Mesenchymal stem cell (in vitro differentiated cells and primary cell): Measurements from ENCODE around the gene HNRNPH2.
A peak's percentile ranks its signal among the peaks of the same experiment; 100 is the strongest.

Source experiments
- DNase-seq: peaks from one replicate; pipeline ENCODE4 v3.0.0-alpha.2; 2013
- H2AFZ ChIP-seq: one replicate; pipeline ENCODE4 v1.6.1; 2013; ENCODE audit warnings: low read depth, mild to moderate bottlenecking, control low read depth, inconsistent platforms, low read length, moderate library complexity
- H2AK5ac ChIP-seq: 2 replicates; pipeline ENCODE4 v1.6.1; 2013; ENCODE audit warnings: low read length, moderate library complexity, mild to moderate bottlenecking, inconsistent platforms; ENCODE audit not compliant: severe bottlenecking
- H2BK120ac ChIP-seq: one replicate; pipeline ENCODE4 v1.6.1; 2013; ENCODE audit warnings: low read depth, mild to moderate bottlenecking, inconsistent platforms, low read length, moderate library complexity
- H2BK12ac ChIP-seq, 2 experiments: one replicate each; pipeline ENCODE4 v1.6.1; 2013; ENCODE audit warnings: inconsistent platforms in 2 of 2, low read length in 2 of 2, mild to moderate bottlenecking in 2 of 2, moderate library complexity in 2 of 2, control low read depth in 1 of 2
- H2BK15ac ChIP-seq: one replicate; pipeline ENCODE4 v1.6.1; 2013; ENCODE audit warnings: mild to moderate bottlenecking, low read depth, inconsistent platforms; ENCODE audit not compliant: poor library complexity, severe bottlenecking
- H2BK5ac ChIP-seq: 2 replicates; pipeline ENCODE4 v1.6.1; 2013; ENCODE audit warnings: low read depth, mild to moderate bottlenecking, low read length, control low read depth, inconsistent platforms; ENCODE audit not compliant: poor library complexity, severe bottlenecking
- H3K14ac ChIP-seq, 2 experiments: one replicate each; pipeline ENCODE4 v1.6.1; 2013; ENCODE audit warnings: inconsistent platforms in 2 of 2, low read length in 2 of 2, control low read depth in 1 of 2, mild to moderate bottlenecking in 1 of 2, moderate library complexity in 1 of 2
- H3K18ac ChIP-seq, 2 experiments: one replicate each; pipeline ENCODE4 v1.6.1; 2013; ENCODE audit warnings: inconsistent platforms in 2 of 2, low read length in 2 of 2, control low read depth in 1 of 2, low read depth in 1 of 2, mild to moderate bottlenecking in 1 of 2
- H3K23ac ChIP-seq, 2 experiments: one replicate each; pipeline ENCODE4 v1.6.1; 2013; ENCODE audit warnings: inconsistent platforms in 2 of 2, low read length in 2 of 2, mild to moderate bottlenecking in 2 of 2, moderate library complexity in 2 of 2, control low read depth in 1 of 2
- H3K27ac ChIP-seq: 2 replicates; pipeline ENCODE4 v1.5.1; 2013; ENCODE audit warnings: mild to moderate bottlenecking, moderate library complexity, low read length, control low read depth, inconsistent platforms; ENCODE audit not compliant: poor library complexity, severe bottlenecking
- H3K27me3 ChIP-seq, 2 experiments: 2 replicates each; pipeline versions ENCODE4 v1.6.1 to v1.7.0; 2013; ENCODE audit warnings: low read length in 2 of 2, mild to moderate bottlenecking in 2 of 2, moderate library complexity in 2 of 2, control low read depth in 1 of 2, inconsistent platforms in 1 of 2; ENCODE audit not compliant: control insufficient read depth in 1 of 2, insufficient read depth in 1 of 2
- H3K36me3 ChIP-seq, 2 experiments: 2 replicates each; pipeline versions ENCODE4 v1.6.1 to v1.7.0; 2013; ENCODE audit warnings: low read length in 2 of 2, control low read depth in 1 of 2, inconsistent platforms in 1 of 2, low read depth in 1 of 2, mild to moderate bottlenecking in 1 of 2; ENCODE audit not compliant: insufficient read depth in 2 of 2, control insufficient read depth in 1 of 2
- H3K4ac ChIP-seq, 2 experiments: one replicate each; pipeline ENCODE4 v1.6.1; 2013; ENCODE audit warnings: inconsistent platforms in 2 of 2, low read length in 2 of 2, mild to moderate bottlenecking in 2 of 2, moderate library complexity in 2 of 2, control low read depth in 1 of 2, low read depth in 1 of 2
- H3K4me1 ChIP-seq: 2 replicates; pipeline ENCODE4 v1.6.1; 2013; ENCODE audit warnings: low read depth, low read length, control low read depth; ENCODE audit not compliant: control insufficient read depth, insufficient read depth
- H3K4me2 ChIP-seq: 2 replicates; pipeline ENCODE4 v1.6.1; 2013; ENCODE audit warnings: low read length, mild to moderate bottlenecking, inconsistent platforms; ENCODE audit not compliant: poor library complexity, severe bottlenecking
- H3K4me3 ChIP-seq, 2 experiments: 2 replicates each; pipeline versions ENCODE4 v1.5.1 to v1.7.0; 2013; ENCODE audit warnings: low read length in 2 of 2, mild to moderate bottlenecking in 2 of 2, control low read depth in 1 of 2, low read depth in 1 of 2; ENCODE audit not compliant: insufficient read depth in 1 of 2
- H3K79me1 ChIP-seq: replicated peaks from 2 replicates; pipeline ENCODE4 v1.6.1; 2013; ENCODE audit warnings: mild to moderate bottlenecking, control low read depth, low read length, inconsistent platforms; ENCODE audit not compliant: poor library complexity, severe bottlenecking
- H3K9ac ChIP-seq: 2 replicates; pipeline ENCODE4 v1.7.0; 2013; ENCODE audit warnings: mild to moderate bottlenecking, low read length, moderate library complexity
- H3K9me3 ChIP-seq: 2 replicates; pipeline ENCODE4 v1.7.0; 2013; ENCODE audit warnings: mild to moderate bottlenecking, low read length; ENCODE audit not compliant: control insufficient read depth
- H4K8ac ChIP-seq: one replicate; pipeline ENCODE4 v1.6.1; 2013; ENCODE audit warnings: inconsistent platforms, mild to moderate bottlenecking, low read length, moderate library complexity
- H4K91ac ChIP-seq: one replicate; pipeline ENCODE4 v1.6.1; 2013; ENCODE audit warnings: mild to moderate bottlenecking, low read length, inconsistent platforms
- WGBS: methylation state at CpG from one replicate; pipeline ENCODE4 v1.1.7; 2013; ENCODE audit warnings: mixed read lengths; 5-methylcytosine and 5-hydroxymethylcytosine counted together

Gene HNRNPH2

DNA sequence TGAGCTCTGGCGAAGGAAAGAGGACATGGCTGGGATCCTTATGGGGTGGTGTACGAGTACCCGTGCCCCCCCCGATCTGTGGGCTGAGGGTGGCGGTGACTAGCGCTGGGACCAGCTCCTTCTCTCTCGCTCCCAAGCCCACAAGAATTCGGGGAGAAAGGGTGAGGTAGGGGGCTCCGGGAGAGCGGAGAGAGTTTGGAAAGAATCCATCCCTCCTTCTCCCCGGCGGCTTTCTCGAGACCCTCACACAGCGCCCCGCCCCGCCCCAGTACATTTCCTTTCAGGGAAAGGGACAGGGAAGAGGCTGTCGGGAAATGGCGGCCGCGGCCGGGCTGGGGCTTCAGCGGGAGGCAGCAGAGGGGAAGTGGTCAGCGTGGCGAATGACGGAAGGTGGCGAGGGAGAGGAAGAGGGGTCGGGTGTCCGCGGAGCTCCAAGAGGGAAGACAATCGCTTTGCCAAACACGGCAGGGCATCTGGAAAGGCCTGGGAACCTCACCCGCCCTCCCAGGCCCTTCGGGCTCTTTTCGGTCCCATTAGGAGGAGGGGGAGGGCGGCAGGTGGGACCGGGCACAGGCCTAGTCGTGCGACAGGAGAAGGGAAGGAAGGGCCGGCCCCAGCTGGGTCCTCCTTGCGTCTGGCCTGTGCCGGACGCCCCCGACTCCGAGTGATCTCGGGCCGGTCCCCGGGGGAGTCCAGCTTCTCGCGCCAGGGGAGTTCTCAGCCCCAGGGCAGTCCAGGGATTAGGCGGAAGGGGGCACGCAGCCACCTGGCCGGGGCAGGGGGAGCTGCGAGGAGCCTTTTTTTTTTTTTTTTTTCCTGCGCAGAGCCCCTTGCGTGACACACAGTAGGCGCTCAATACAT is 10.2 kb downstream of the HNRNPH2 start:
- H3K36me3 ChIP-seq = peaks cover 0 to 7% of the 10 kb centered on the region in 2 experiments
- H3K27me3 ChIP-seq = peaks cover 0 to 6% of the 10 kb centered on the region in 2 experiments
- peak overlapping the region; percentile 54 to 80 for H3K4ac ChIP-seq
- H3K79me1 ChIP-seq = peaks cover 6% of the 10 kb centered on the region
- H2BK15ac ChIP-seq = peak overlapping the region; percentile 93
- 2% methylated on average over 23 of the region's 56 CpGs for WGBS
- H3K4me3 ChIP-seq = peak overlapping the region; percentile 59 to 74
- peak overlapping the region; percentile 43 for H3K27ac ChIP-seq
- H4K91ac ChIP-seq = peak overlapping the region; percentile 64
- peak overlapping the region; percentile 94 for H3K9ac ChIP-seq
- H4K8ac ChIP-seq = peak overlapping the region; percentile 78
- DNase-seq = peak; percentile 55
- H3K4me1 ChIP-seq = peaks cover 2% of the 10 kb centered on the region
- peak overlapping the region; percentile 82 for H2AFZ ChIP-seq
- H3K18ac ChIP-seq = peak overlapping the region; percentile 81 to 91
- H2BK5ac ChIP-seq = peak overlapping the region; percentile 73
- peak overlapping the region; percentile 59 for H3K4me2 ChIP-seq
- peak overlapping the region in 1 of 2 experiments; percentile 39 for H2BK12ac ChIP-seq
- peak overlapping the region; percentile 91 for H2BK120ac ChIP-seq
- peak overlapping the region in 1 of 2 experiments; percentile 79 for H3K14ac ChIP-seq
- no peaks in the 10 kb centered on the region for H3K9me3 ChIP-seq
- H2AK5ac ChIP-seq = no peak overlapping the region
- H3K23ac ChIP-seq = no peak overlapping the region

DNA sequence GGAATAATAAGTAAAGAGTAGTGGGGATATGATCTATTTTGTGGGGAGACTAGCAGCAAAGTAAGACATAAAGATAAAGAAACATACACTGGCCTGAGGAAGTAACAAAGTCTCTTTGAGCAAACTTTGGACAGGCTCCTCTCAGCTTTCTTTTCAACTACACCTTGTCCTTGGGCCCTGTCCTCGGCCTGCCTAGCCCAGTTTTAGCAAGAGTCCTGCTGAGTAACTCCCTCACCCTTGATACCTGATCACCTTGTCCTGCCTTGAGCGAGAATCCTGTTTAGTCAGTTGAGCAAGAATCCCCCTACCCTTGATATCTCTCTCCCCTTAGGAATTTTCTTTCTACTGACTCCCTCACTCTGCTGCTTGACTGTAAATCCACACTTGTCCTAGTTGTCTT is 11.5 kb downstream of the HNRNPH2 start:
- Histone ChIP-seq H2BK12ac (peak overlapping the region in 1 of 2 experiments; percentile 63), H4K8ac (no peak overlapping the region), H3K4ac (no peak overlapping the region), H2BK120ac (no peak overlapping the region), H2AFZ (no peak overlapping the region), H3K36me3 (peaks cover 0 to 5% of the 10 kb centered on the region in 2 experiments), H2BK15ac (no peak overlapping the region), H3K18ac (no peak overlapping the region), H3K4me3 (no peak overlapping the region), H3K79me1 (peaks cover 6% of the 10 kb centered on the region), H3K9ac (no peak overlapping the region), H3K27me3 (peaks cover 0 to 6% of the 10 kb centered on the region in 2 experiments), H2BK5ac (no peak overlapping the region), H4K91ac (no peak overlapping the region), H3K27ac (no peak overlapping the region), H3K23ac (no peak overlapping the region), H2AK5ac (no peak overlapping the region), H3K4me2 (no peak overlapping the region), H3K4me1 (peaks cover 2% of the 10 kb centered on the region), H3K14ac (no peak overlapping the region), H3K9me3 (no peaks in the 10 kb centered on the region)
- WGBS = 88% methylated on average over 2 of the region's 2 CpGs
- no peak for DNase-seq

DNA sequence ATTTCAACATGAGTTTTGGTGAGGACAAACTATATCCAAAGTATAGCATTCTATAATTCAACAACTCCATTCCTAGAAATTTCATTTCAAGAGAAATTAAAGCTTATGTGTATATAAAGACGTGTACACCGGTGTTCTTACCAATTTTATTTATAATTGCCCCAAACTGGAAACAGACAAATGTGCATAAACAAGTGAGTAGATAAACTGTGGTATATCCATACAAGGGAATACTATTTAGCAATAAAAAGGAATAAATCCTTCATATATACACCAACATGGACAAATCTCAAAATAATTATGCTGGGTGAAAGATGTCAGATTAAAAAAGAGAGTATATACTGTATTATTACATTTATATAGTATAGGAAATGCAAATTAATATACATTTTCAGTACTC is 19.9 kb downstream of the HNRNPH2 start:
- Histone ChIP-seq H3K14ac (no peak overlapping the region), H2BK15ac (no peak overlapping the region), H3K4me3 (no peak overlapping the region), H3K27me3 (no peaks in the 10 kb centered on the region), H4K8ac (no peak overlapping the region), H3K18ac (no peak overlapping the region), H2BK120ac (no peak overlapping the region), H3K9me3 (peaks cover 12% of the 10 kb centered on the region), H3K4me2 (no peak overlapping the region), H3K23ac (no peak overlapping the region), H2BK5ac (no peak overlapping the region), H3K27ac (no peak overlapping the region), H3K4ac (no peak overlapping the region), H4K91ac (no peak overlapping the region), H2AK5ac (no peak overlapping the region), H2BK12ac (no peak overlapping the region), H3K4me1 (no peaks in the 10 kb centered on the region), H3K79me1 (peaks cover 2% of the 10 kb centered on the region), H3K9ac (no peak overlapping the region), H2AFZ (no peak overlapping the region), H3K36me3 (peaks cover 7 to 29% of the 10 kb centered on the region in 2 experiments)
- no CpG with 5 or more reads among the region's 2 CpGs for WGBS
- no peak for DNase-seq

DNA sequence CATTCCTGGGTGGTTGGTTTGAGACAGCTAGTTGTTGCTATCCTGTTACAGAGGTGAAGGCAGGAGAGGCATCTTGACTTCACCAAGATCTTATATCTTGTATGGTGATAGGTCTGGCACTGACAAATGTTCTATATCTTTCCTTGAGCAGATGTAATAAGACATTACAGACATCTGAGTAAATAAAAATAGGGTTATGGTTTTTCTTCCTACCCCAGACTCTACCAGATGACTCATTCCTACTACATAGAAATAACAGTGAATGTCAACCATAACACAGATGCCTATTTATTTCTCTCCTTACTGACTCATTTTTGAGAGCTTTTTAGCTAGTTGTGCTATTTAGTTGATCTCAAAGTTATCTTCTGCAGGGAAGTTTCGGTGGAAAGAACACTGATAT is 21.9 kb downstream of the HNRNPH2 start:
- peak; percentile 69 for DNase-seq
- Histone ChIP-seq H3K79me1 (peaks cover 3% of the 10 kb centered on the region), H3K36me3 (peaks cover 7 to 24% of the 10 kb centered on the region in 2 experiments), H3K27me3 (no peaks in the 10 kb centered on the region), H2BK120ac (no peak overlapping the region), H3K4me2 (no peak overlapping the region), H2BK5ac (no peak overlapping the region), H3K14ac (no peak overlapping the region), H3K4me3 (no peak overlapping the region), H3K9ac (peak overlapping the region; percentile 21), H4K8ac (no peak overlapping the region), H3K9me3 (peaks cover 12% of the 10 kb centered on the region), H3K23ac (no peak overlapping the region), H2AFZ (no peak overlapping the region), H3K27ac (no peak overlapping the region), H4K91ac (no peak overlapping the region), H2BK12ac (no peak overlapping the region), H2BK15ac (no peak overlapping the region), H3K18ac (no peak overlapping the region), H3K4ac (no peak overlapping the region), H2AK5ac (no peak overlapping the region), H3K4me1 (no peaks in the 10 kb centered on the region)
- WGBS = 7% methylated on average over 1 of the region's 1 CpG
